GM18507 (cell line): ENCODE measurements around the gene TLR6.

ENCODE experiments used
- DNase-seq: peaks from one replicate; pipeline ENCODE4 v3.0.0; 2011; ENCODE audit warnings: low read depth; ENCODE audit not compliant: insufficient read length; ENCODE audit errors: extremely low spot score
- FAIRE-seq: peaks from 2 replicates; lab custom pipeline; 2011; peaks lifted over from hg19 to GRCh38; lab: Jason Lieb, UNC

The TLR6 gene

GRCh38 chr4:38856524-38857337 lies at the start of gene TLR6:
TLR6 (minus strand) TSS chr4:38856817; CDS start chr4:38829473, 27,344 bp downstream.
- peak; percentile 93 for FAIRE-seq
- peak; percentile 32 for DNase-seq

GRCh38 chr4:38905652-38906385 lies 49.2 kb upstream of the TLR6 start:
- no peak for FAIRE-seq
- DNase-seq: no peak

- DNase-seq (no peak), FAIRE-seq (no peak)
Observed at GRCh38 chr4:38904682-38905081, 48.1 kb upstream of the TLR6 start.

- peak; percentile 71 for FAIRE-seq
Observed at GRCh38 chr4:38904090-38904666, 47.6 kb upstream of the TLR6 start.

GRCh38 chr4:38902695-38903094 lies 46.1 kb upstream of the TLR6 start:
- DNase-seq: peak; percentile 36

More at GRCh38 chr4:38904090-38904666, 47.6 kb upstream of the TLR6 start:
- no peak for DNase-seq

GRCh38 chr4:38902221-38902620 lies 45.6 kb upstream of the TLR6 start:
- FAIRE-seq: no peak
- DNase-seq: no peak

More at GRCh38 chr4:38902695-38903094, 46.1 kb upstream of the TLR6 start:
- peak; percentile 63 for FAIRE-seq

GRCh38 chr4:38898245-38898644 lies 41.6 kb upstream of the TLR6 start:
- DNase-seq (no peak), FAIRE-seq (no peak)

GRCh38 chr4:38896940-38897339 lies 40.3 kb upstream of the TLR6 start:
- DNase-seq (no peak), FAIRE-seq (no peak)

GRCh38 chr4:38894322-38894982 lies 37.8 kb upstream of the TLR6 start:
- DNase-seq (no peak), FAIRE-seq (no peak)

- FAIRE-seq (no peak), DNase-seq (no peak)
Observed at GRCh38 chr4:38891051-38891983, 34.7 kb upstream of the TLR6 start.

- peak; percentile 29 for DNase-seq
- peak; percentile 26 for FAIRE-seq
Observed at GRCh38 chr4:38889143-38889542, 32.5 kb upstream of the TLR6 start.

GRCh38 chr4:38884254-38884653 lies 27.6 kb upstream of the TLR6 start:
- no peak for FAIRE-seq
- DNase-seq: no peak

- DNase-seq (no peak), FAIRE-seq (no peak)
Observed at GRCh38 chr4:38876636-38877035, 20.0 kb upstream of the TLR6 start.

- FAIRE-seq (no peak), DNase-seq (no peak)
Observed at GRCh38 chr4:38873290-38873944, 16.8 kb upstream of the TLR6 start.

GRCh38 chr4:38872620-38873019 lies 16.0 kb upstream of the TLR6 start:
- DNase-seq (no peak), FAIRE-seq (no peak)

- DNase-seq (no peak), FAIRE-seq (no peak)
Observed at GRCh38 chr4:38871593-38871992, 15.0 kb upstream of the TLR6 start.

- DNase-seq: no peak
- FAIRE-seq: no peak
Observed at GRCh38 chr4:38870098-38870808, 13.6 kb upstream of the TLR6 start.

GRCh38 chr4:38869511-38869910 lies 12.9 kb upstream of the TLR6 start:
- FAIRE-seq (no peak), DNase-seq (no peak)
